ENCODE results near the gene ANO10. TPM values are rescaled to one million over a fixed set of nuclear protein-coding genes. Genes with fewer than 3 reads are reported as not detected.

ANO10 gene
- total RNA-seq, 1 donor, result 7.1 TPM

DNA sequence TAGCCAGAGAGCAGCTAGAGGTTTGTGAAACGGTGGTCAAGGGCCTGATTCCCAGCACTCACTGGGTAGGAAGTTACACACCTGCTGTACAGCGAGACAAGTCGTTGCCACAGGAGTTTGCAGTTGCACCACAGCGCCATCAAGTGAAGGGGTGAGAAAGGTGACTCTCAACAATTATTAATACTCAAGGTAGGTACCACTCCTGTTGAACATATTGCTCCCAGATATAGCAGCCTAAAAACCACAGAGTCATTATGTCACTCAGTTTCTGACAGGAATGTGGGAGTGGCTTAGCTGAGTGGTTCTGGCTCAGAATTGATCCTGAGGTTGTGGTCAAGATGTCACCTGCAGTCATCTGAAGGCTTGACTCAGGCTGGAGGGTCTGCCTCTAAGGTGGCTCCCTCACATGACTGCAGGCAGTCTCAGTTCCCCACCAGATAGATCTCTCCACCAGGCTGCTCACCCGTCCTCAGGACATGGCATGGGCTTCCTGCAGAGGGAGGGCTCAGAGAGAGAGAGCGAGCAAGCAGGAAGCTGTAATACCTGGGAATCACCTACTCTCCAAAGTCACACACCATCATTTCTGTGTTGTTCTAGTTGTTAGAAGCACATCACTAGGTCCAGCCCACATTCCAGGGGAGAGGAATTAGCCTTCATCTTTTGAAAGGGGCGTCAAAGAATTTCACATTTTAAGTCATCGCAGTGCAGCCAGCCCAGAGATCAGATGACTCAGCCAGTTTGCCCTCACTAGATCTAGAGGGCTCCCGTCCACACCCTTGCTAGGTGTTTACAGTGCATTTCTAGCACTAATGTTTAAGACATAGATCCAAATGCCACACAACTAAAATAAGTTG lies 17.0 kb upstream of the ANO10 start:
- H3K27me3 ChIP-seq (ENCODE audit: insufficient read depth, low read length), result peaks cover 3% of the 10 kb centered on the region
- H3K9me3 ChIP-seq (ENCODE audit: low read depth, low read length), result no peaks in the 10 kb centered on the region
- H3K4me3 ChIP-seq (ENCODE audit: low read length), result no peak overlapping the region
- peaks cover 36% of the 10 kb centered on the region for H3K4me1 ChIP-seq (ENCODE audit: insufficient read depth, low read length)

DNA sequence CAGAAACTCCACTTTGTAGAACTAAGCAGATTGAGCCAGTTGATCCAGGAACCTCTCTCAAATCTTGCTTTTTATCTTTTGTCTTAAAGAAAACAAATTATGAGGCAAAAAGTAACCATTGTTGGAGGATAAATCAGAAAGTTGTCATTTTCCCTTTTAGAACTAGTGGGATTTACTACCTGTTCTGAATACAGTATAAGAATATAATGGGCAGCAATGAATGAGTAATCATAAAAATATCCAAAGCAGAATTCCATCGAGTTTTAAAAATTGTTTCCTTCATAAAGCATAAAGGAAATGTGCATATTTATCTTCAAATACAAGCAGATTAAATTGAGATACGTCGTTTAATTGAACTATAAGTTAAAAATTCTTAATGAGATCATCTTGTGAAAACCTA lies 15.9 kb upstream of the ANO10 start:
- H3K4me1 ChIP-seq (ENCODE audit: insufficient read depth, low read length), result peaks cover 36% of the 10 kb centered on the region
- no peaks in the 10 kb centered on the region for H3K9me3 ChIP-seq (ENCODE audit: low read depth, low read length)
- no peak overlapping the region for H3K4me3 ChIP-seq (ENCODE audit: low read length)
- peaks cover 3% of the 10 kb centered on the region for H3K27me3 ChIP-seq (ENCODE audit: insufficient read depth, low read length)

DNA sequence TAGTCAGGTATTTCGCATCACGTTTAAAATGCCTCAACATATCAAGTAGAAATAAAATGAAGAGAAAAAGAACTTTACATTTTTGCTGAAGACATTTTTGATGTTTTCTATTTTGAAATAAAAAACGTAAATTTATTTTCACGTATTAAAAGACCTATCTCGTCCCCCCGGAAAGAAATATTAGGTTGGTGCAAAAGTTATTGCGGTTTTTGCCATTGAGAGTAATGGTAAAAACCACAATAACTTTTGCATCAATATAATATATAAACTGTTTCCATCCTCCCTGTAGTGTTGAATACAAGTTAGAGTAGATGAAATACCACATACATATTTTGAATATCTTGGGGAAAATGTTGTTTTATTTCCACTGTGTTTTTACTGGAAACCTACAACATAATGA lies 11.2 kb upstream of the ANO10 start:
- Histone ChIP-seq H3K27me3 (ENCODE audit: insufficient read depth, low read length) (no peaks in the 10 kb centered on the region), H3K4me1 (ENCODE audit: insufficient read depth, low read length) (no peaks in the 10 kb centered on the region), H3K4me3 (ENCODE audit: low read length) (no peak overlapping the region), H3K9me3 (ENCODE audit: low read depth, low read length) (no peaks in the 10 kb centered on the region)

DNA sequence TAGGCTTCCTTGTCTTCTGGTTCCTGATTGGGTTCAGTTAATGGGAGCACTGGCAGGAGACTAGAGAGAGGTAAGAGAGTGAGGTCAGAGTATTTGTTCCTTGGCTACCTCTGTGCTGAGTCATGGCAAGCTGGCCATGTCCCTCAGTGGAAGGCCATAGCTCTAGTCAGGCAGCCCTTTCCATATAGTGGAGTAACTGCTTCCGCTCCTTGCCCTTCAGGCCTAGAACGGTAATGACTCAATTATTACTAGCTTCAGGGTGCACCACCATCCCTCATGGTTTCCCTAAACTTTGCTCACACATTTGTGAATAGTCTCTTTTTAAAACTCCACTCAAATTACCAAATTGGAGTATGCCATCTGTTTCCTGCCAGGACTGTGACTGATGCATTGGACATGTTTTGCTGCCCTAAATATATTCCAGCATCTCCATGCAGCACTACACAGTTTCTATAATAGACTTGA lies 10.5 kb upstream of the ANO10 start:
- Histone ChIP-seq H3K4me3 (ENCODE audit: low read length) (no peak overlapping the region), H3K4me1 (ENCODE audit: insufficient read depth, low read length) (peaks cover 2% of the 10 kb centered on the region), H3K9me3 (ENCODE audit: low read depth, low read length) (no peaks in the 10 kb centered on the region), H3K27me3 (ENCODE audit: insufficient read depth, low read length) (no peaks in the 10 kb centered on the region)

DNA sequence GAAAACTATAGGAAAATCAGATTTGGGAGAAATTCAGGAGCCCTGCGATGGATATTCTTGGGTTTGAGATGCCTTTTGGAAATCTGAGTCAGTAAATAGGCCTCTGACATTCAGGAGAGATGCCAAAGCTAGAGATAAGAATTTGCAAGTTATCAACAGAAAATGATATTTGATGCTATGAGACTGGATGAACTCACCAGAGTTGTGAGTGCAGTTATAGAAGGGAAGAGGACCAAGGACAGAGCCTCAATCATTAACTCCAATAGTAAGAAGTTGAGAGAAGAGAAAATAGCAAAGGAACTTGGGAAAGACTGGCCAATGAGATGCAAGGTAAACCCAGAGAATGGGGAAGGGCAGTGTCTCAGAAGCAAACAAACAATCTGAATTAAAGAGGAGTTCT lies 7.9 kb upstream of the ANO10 start:
- Histone ChIP-seq H3K4me1 (ENCODE audit: insufficient read depth, low read length) (peaks cover 5% of the 10 kb centered on the region), H3K27me3 (ENCODE audit: insufficient read depth, low read length) (no peaks in the 10 kb centered on the region), H3K4me3 (ENCODE audit: low read length) (no peak overlapping the region), H3K9me3 (ENCODE audit: low read depth, low read length) (no peaks in the 10 kb centered on the region)

DNA sequence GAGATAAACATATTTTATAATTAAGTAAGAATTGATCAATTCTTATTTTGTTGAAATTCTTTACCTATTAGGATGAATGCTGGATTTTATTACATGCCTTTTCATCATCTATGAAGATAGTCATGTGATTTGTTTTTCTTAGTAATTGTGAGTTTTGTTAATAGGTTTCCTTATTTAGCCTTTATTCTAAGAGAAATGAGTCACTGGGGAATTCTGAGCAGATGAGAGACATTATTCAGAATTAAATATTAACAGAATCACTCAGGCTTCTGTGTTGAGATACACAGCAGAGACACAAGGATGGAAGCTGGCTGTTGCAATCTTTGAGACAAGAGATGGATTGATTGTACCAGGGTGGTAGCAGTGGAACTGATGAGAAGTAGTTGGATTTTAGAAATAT lies 7.4 kb upstream of the ANO10 start:
- H3K9me3 ChIP-seq (ENCODE audit: low read depth, low read length), result no peaks in the 10 kb centered on the region
- H3K4me1 ChIP-seq (ENCODE audit: insufficient read depth, low read length), result peaks cover 5% of the 10 kb centered on the region
- no peaks in the 10 kb centered on the region for H3K27me3 ChIP-seq (ENCODE audit: insufficient read depth, low read length)
- no peak overlapping the region for H3K4me3 ChIP-seq (ENCODE audit: low read length)

DNA sequence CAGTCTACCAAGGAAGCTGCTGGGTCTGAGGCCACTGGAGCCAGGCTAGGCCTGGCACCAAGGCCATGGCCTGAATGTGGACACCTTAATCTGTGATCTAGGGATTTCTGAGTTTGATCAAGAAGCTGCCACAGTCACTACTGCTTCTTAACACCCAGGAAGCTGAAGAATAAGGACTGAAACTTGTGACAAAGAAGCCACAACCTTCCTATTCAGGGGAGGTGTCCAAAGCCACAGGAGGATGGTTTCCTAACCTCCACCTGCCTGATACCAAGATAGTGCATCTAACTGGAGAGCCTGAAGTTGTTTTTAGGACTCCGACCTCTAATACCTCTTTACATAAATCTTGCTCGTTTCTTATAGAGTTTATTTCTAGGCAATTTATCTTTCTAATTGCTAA lies 5.5 kb upstream of the ANO10 start:
- Histone ChIP-seq H3K9me3 (ENCODE audit: low read depth, low read length) (no peaks in the 10 kb centered on the region), H3K27me3 (ENCODE audit: insufficient read depth, low read length) (no peaks in the 10 kb centered on the region), H3K4me1 (ENCODE audit: insufficient read depth, low read length) (peaks cover 10% of the 10 kb centered on the region), H3K4me3 (ENCODE audit: low read length) (no peak overlapping the region)

DNA sequence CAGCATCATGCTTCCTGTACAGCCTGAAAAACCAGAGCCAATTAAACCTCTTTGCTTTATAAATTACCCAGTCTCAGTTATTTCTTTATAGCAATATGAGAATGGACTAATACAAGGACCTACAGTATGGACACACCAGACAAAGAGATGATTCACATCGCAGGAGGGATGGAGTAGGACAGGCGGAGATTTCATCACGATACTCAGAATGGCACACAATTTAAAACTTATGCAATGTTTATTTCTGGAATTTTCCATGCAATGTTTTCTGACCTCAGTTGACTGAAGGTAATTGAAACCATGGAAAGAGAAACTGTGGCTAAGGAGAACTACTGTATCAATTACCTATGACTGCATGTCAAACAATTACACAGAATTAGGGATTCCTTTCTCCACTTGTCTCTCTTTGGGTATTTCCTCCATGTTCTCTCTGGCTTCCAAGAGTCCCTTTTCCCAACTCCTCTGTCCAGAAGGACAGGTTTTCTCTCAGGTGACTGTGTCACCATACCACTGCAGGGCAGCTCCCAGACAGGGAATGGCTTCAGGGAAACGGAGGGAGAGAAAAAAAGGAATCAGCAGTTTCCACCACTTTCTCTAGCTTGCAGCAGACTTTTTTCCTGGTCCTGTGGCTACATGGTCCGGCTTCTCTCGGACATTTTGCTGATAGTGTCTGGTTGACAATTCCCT lies 3.0 kb upstream of the ANO10 start:
- Histone ChIP-seq H3K27me3 (ENCODE audit: insufficient read depth, low read length) (no peaks in the 10 kb centered on the region), H3K4me1 (ENCODE audit: insufficient read depth, low read length) (peaks cover 24% of the 10 kb centered on the region), H3K9me3 (ENCODE audit: low read depth, low read length) (no peaks in the 10 kb centered on the region), H3K4me3 (ENCODE audit: low read length) (no peak overlapping the region)

DNA sequence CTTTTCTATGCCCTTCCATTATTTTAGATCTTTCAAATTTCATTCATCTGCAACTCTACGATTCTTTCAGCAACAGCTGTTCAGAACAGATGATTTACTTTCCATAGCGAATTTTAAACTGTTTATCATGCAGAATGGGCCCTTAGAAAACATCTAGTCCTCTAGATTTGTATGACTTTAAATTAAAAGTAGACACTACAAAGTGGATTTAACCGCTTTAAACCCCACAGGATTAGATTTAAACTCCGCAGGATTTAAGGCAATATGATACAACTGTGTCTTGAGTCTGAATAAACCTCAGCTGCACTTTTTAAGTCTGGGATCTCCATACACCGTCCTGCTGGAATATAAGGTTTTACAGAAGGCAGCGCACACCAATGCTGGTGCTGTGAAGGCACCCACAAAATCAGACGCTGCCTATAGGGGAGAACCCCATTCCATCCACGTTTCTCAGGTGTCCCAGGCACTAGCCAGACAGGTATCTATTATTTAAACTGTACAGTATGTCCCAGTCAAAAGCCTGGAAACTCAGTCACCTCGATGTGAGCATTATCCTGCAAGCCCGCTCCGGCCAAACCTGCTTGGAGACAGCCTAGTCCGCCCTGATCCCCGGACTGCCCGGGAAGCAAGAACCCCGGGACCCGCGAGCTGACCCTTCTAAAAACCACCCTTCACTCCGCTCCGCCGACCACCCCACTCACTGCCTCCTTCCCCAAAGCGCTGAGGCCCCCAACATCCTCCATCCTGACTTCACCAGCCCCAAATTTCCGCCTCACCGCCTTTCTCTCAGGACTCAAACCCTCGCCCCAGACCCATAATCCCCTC lies 768 bp downstream of the ANO10 start:
- peak overlapping the region; percentile 67 for H3K4me3 ChIP-seq (ENCODE audit: low read length)
- no peaks in the 10 kb centered on the region for H3K9me3 ChIP-seq (ENCODE audit: low read depth, low read length)
- H3K4me1 ChIP-seq (ENCODE audit: insufficient read depth, low read length), result peaks cover 23% of the 10 kb centered on the region
- H3K27me3 ChIP-seq (ENCODE audit: insufficient read depth, low read length), result no peaks in the 10 kb centered on the region

DNA sequence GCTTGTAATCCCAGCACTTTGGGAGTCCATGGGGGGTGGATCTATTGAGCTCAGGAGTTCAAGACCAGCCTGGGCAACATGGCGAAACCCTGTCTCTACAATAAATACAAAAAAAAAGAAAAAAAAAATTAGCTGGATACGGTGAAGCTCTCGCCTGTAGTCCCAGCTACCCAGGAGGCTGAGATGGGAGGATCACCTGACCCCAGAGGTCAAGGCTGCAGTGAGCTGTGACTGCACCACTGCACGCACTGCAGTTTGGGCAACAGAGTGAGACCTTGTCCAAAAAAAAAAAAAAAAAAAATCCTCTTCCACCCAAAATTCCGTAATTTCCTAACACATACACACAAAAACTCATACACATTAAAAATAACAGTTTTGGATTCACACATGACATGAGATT lies 2.2 kb downstream of the ANO10 start:
- peaks cover 23% of the 10 kb centered on the region for H3K4me1 ChIP-seq (ENCODE audit: insufficient read depth, low read length)
- no peaks in the 10 kb centered on the region for H3K27me3 ChIP-seq (ENCODE audit: insufficient read depth, low read length)
- no peak overlapping the region for H3K4me3 ChIP-seq (ENCODE audit: low read length)
- H3K9me3 ChIP-seq (ENCODE audit: low read depth, low read length), result no peaks in the 10 kb centered on the region

DNA sequence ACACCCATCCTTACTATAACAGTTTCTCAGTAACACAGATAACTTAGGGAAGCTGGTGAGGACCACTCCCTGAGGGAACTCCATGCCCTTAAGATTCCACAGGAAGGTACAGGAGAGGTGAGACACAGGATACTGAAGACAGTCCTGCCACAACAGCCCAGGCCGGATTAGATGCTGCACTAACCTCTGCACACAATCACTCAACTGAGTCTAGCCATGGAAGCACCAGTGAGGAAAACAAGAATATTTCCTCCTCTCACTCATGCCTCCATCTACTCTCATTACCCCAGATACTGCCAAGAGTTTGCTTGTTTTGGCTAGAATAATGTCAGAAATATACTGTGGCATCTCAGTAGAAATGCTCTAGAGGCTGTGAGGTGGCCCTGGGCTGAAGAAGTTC lies 3.7 kb downstream of the ANO10 start:
- peaks cover 23% of the 10 kb centered on the region for H3K4me1 ChIP-seq (ENCODE audit: insufficient read depth, low read length)

DNA sequence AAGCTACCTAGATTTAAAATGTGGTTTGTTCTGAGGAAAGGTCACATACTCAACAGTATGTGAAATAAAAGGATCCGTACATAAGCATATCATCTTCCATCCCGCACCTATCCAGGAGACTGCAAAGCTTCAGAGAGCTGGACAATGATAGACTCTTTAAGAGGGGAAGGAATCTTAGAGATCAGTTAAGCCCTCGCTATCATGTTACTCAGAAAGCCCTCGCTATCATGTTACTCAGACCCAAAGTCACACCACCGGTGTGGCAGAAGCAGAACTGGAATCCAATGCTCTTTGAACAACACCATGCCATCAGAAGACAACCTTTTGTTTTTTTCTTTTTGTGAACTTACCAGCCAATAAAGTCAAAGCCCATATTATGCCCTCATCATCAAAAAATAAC lies 5.8 kb downstream of the ANO10 start:
- no peaks in the 10 kb centered on the region for H3K27me3 ChIP-seq (ENCODE audit: insufficient read depth, low read length)
- H3K4me1 ChIP-seq (ENCODE audit: insufficient read depth, low read length), result peaks cover 12% of the 10 kb centered on the region
- H3K4me3 ChIP-seq (ENCODE audit: low read length), result no peak overlapping the region
- H3K9me3 ChIP-seq (ENCODE audit: low read depth, low read length), result no peaks in the 10 kb centered on the region

More for the DNA sequence above, 3.7 kb downstream of the ANO10 start:
- H3K27me3 ChIP-seq (ENCODE audit: insufficient read depth, low read length), result no peaks in the 10 kb centered on the region
- no peak overlapping the region for H3K4me3 ChIP-seq (ENCODE audit: low read length)
- no peaks in the 10 kb centered on the region for H3K9me3 ChIP-seq (ENCODE audit: low read depth, low read length)

DNA sequence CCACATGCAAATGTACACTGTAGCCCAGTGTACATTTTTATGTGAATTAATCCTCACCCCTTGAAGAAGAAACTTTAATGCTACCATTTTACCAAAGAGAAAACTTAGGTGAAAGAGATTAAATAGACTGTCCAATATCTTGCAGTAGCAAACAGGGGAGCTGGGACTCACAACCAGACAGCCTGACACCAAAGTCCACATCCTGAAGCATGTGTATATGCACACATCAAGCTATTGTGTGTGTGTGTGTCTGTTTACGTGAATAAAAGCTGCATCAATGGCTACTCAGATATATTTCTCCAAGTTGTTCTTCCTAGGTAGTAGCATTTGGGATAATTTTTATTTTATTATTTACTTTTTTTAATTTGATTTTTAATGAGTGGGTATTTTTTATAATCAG lies 6.7 kb downstream of the ANO10 start:
- Histone ChIP-seq H3K9me3 (ENCODE audit: low read depth, low read length) (no peaks in the 10 kb centered on the region), H3K27me3 (ENCODE audit: insufficient read depth, low read length) (no peaks in the 10 kb centered on the region), H3K4me3 (ENCODE audit: low read length) (no peak overlapping the region), H3K4me1 (ENCODE audit: insufficient read depth, low read length) (peaks cover 4% of the 10 kb centered on the region)

DNA sequence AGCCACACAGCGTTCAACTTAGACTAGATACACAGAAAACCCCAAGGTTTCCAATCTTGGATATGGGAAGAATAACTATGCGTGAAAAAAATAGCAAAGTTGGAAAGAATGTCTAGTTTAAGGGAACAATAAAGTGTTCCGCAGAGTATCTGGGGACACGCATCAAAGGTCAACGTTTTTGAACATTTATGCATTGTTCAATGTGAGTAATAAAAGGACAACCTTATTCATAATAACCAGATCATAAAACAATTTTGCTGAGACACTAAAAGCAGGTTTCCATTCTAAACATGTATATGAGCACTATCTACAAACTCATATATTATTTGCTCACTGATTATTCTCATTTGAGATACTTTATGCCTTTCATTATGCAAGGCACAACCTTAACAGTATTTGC lies 7.8 kb downstream of the ANO10 start:
- Histone ChIP-seq H3K9me3 (ENCODE audit: low read depth, low read length) (no peaks in the 10 kb centered on the region), H3K27me3 (ENCODE audit: insufficient read depth, low read length) (no peaks in the 10 kb centered on the region), H3K4me3 (ENCODE audit: low read length) (no peak overlapping the region), H3K4me1 (ENCODE audit: insufficient read depth, low read length) (peaks cover 4% of the 10 kb centered on the region)

DNA sequence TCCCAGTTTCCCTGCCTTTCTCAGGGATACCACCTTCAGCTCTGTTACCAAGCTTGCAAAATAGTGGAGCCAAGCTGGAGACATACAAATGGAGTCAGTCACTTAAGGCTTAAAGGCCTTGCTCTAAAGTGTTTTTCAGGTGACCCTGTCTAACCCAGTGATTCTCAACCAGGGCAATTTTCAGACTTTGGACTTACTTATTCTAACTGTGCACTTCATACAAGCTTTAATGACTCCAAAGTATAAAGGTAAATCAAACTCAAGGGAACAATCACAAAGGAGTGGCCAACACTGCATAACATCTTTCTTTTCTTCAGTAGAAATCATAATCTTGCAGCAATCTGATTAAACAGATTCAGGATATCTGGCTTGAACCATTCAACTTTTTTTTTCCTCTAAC lies 9.4 kb downstream of the ANO10 start:
- no peaks in the 10 kb centered on the region for H3K27me3 ChIP-seq (ENCODE audit: insufficient read depth, low read length)
- H3K4me3 ChIP-seq (ENCODE audit: low read length), result no peak overlapping the region
- H3K9me3 ChIP-seq (ENCODE audit: low read depth, low read length), result no peaks in the 10 kb centered on the region
- no peaks in the 10 kb centered on the region for H3K4me1 ChIP-seq (ENCODE audit: insufficient read depth, low read length)

All from mononuclear cell (primary cell).